Measurements from ENCODE around the gene CARMIL1. TPM values are rescaled to one million over a fixed set of nuclear protein-coding genes. Genes with fewer than 3 reads are reported as not detected.

CARMIL1 gene
- total RNA-seq, 2 experiments from 2014 or later: 3.9 to 4.0 TPM

DNA sequence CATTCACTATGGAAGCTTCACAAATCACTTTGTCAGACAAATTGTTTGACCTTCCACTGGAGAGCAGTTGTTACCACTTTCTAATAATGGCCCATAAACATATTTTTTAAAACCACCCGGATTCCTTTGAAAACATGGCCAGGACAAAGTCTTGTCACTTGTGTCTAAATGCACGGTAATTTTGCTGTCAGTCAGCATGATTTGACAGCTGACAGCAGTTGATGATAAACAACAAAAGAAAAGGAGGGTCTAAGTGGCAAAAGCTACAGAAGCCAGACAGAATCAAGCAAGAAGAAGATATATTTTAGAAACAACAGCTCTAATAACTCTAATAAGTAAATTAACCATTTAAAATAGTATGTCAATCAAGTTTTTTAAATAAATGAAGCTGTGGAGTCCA is 27.7 kb upstream of the CARMIL1 start:
- peaks cover 12% of the 10 kb centered on the region for H3K4me1 Mint-ChIP-seq (ENCODE audit: low read depth)
- intact Hi-C loops (cut with micrococcal nuclease): loop anchor here (1.0 kb wide), 4 partner anchors 14 to 224 kb away; partner anchors contain the start of gene CARMIL1
- no peaks in the 10 kb centered on the region for H3K36me3 Mint-ChIP-seq (ENCODE audit: low read depth)
- H3K4me3 Mint-ChIP-seq: no peak overlapping the region
- DNase-seq: no peak
- peak overlapping the region; percentile 62 for H3K27ac Mint-ChIP-seq
- no peaks in the 10 kb centered on the region for H3K27me3 Mint-ChIP-seq (ENCODE audit: low read depth)
- H3K9me3 Mint-ChIP-seq: no peaks in the 10 kb centered on the region
- CTCF ChIA-PET: interaction anchor here (0.6 to 4.8 kb wide), 7 partner anchors 15 to 323 kb away, joined by 3 to 28 read pairs (median 4); no protein-coding TSS in a partner anchor

DNA sequence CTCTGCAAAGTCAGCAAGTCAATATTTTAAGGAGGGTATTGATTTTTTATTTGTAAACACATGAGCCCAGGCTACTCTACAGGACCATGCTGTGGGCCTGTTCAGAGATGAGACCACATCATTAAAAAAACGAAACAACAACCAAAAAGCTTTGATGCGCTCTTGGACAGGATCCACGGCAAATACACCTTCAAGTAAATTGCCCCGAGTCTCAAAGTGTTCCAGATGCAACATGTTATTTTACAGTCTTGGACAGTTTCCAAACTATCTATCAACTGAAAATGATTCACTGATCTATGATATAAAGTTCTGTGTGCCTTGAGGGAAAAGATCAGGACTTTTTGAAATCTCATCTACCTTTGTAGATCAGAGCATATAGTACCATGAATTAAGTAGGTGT is 25.8 kb upstream of the CARMIL1 start:
- H3K9me3 Mint-ChIP-seq: no peaks in the 10 kb centered on the region
- H3K4me3 Mint-ChIP-seq: no peak overlapping the region
- no peaks in the 10 kb centered on the region for H3K27me3 Mint-ChIP-seq (ENCODE audit: low read depth)
- peaks cover 12% of the 10 kb centered on the region for H3K4me1 Mint-ChIP-seq (ENCODE audit: low read depth)
- intact Hi-C loops (cut with micrococcal nuclease): no loop called here
- H3K36me3 Mint-ChIP-seq (ENCODE audit: low read depth): no peaks in the 10 kb centered on the region
- CTCF ChIA-PET: interaction anchor here (4.8 kb wide), 1 partner anchor 13 kb away, joined by 28 read pairs; no protein-coding TSS in a partner anchor
- no peak overlapping the region for H3K27ac Mint-ChIP-seq
- no peak for DNase-seq

DNA sequence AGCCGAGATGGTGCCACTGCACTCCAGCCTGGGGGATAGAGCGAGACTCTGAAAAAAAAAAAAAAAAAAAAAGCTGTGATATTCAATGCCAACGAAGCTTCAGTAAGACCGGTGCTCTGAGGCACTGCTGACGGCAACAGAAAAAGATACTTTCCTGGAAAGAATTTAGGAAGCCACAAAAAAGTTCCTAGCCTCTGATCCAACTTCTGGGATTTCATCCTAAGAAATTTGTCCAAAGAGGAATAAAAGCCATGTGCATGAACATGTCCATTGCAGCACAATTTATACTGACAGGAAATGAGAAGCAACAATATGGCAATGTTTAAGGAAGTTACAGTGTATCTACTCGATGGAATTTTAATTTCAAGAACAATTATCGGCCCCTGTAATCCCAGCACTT is 24.5 kb upstream of the CARMIL1 start:
- DNase-seq: no peak
- Mint-ChIP-seq H3K36me3 (ENCODE audit: low read depth) (no peaks in the 10 kb centered on the region), H3K27me3 (ENCODE audit: low read depth) (no peaks in the 10 kb centered on the region), H3K27ac (no peak overlapping the region), H3K4me1 (ENCODE audit: low read depth) (peaks cover 12% of the 10 kb centered on the region), H3K4me3 (no peak overlapping the region), H3K9me3 (no peaks in the 10 kb centered on the region)
- CTCF ChIA-PET: interaction anchor here (0.6 to 4.8 kb wide), 3 partner anchors 11 to 461 kb away, joined by 3 to 28 read pairs (median 16); no protein-coding TSS in a partner anchor
- intact Hi-C loops (cut with micrococcal nuclease): no loop called here

DNA sequence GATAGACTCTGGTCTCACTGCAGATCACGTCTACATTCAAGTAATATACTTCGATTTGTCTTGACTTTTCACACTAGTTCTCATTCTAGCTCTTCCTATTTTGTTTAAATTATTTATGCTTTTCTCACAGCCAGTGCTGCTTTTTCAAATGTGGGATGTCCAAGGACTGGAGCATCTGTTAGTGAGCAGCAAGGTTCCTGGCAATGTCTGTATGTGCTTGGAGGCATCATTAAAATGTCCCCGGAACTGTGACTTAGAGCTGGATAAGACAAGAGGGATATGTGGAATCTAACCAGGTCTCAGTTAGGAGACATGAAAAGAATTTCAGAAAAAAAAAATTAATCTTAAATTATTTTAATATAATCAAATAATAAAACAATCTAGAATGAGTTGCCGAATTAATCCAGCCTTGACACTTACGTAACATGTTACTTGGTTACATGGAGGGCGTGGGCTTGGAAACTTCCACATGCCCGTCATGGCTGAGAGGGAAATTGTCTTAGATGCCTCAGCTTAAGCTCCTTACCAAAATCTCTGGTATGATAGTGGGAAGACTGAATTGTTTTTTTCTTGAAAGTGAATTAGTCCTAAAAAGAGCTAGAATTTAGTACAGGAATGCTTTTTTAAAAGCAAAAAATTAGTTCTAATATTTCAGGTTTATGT is 21.4 kb upstream of the CARMIL1 start:
- Mint-ChIP-seq H3K4me1 (ENCODE audit: low read depth) (no peaks in the 10 kb centered on the region), H3K27me3 (ENCODE audit: low read depth) (no peaks in the 10 kb centered on the region), H3K4me3 (no peak overlapping the region), H3K27ac (no peak overlapping the region), H3K36me3 (ENCODE audit: low read depth) (no peaks in the 10 kb centered on the region), H3K9me3 (no peaks in the 10 kb centered on the region)
- intact Hi-C loops (cut with micrococcal nuclease): no loop called here
- no peak for DNase-seq
- CTCF ChIA-PET: interaction anchor here (3.5 kb wide), 1 partner anchor 8 kb away, joined by 16 read pairs; no protein-coding TSS in a partner anchor

DNA sequence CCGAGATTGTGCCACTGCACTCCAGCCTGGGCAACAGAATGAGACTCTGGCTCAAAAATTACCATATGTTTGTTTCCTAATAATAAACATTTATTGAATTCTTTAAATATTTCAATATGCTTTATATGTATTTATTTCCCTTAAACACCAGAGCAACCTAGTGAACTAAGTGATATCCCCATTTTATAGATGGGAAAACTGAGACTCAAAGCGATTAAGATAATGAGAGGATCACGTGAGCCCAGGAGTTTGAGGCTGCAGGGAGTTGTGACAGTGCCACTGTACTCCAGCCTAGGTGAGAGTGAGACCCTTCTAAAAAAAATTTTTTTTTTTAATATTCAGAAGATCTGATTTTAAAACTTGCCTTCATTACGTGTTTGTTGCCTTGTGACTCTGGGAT is 19.4 kb upstream of the CARMIL1 start:
- H3K27me3 Mint-ChIP-seq (ENCODE audit: low read depth): no peaks in the 10 kb centered on the region
- intact Hi-C loops (cut with micrococcal nuclease): no loop called here
- H3K9me3 Mint-ChIP-seq: no peaks in the 10 kb centered on the region
- no peaks in the 10 kb centered on the region for H3K36me3 Mint-ChIP-seq (ENCODE audit: low read depth)
- CTCF ChIA-PET: interaction anchor here (0.6 kb wide), 1 partner anchor 143 kb away, joined by 4 read pairs; no protein-coding TSS in a partner anchor
- no peak for DNase-seq
- no peak overlapping the region for H3K27ac Mint-ChIP-seq
- no peaks in the 10 kb centered on the region for H3K4me1 Mint-ChIP-seq (ENCODE audit: low read depth)
- no peak overlapping the region for H3K4me3 Mint-ChIP-seq

DNA sequence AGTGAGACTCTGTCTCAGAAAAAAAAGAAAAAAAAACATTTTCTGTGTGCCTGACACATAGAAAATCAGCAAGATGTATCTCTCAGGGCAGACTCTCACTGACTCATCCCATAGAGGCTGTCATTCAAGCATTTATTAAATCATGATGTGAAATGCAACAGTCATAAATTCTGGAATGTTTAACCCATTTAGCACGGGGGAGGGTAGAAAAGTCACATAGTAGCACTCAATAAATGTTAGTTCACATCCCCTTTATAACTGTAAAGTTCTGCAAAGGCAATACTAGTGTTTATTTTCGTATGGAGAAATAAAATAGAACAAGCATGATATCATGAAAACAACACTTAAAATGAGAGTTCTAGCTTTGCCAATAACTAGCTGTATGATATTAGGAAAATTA is 15.5 kb upstream of the CARMIL1 start:
- no peaks in the 10 kb centered on the region for H3K36me3 Mint-ChIP-seq (ENCODE audit: low read depth)
- no peaks in the 10 kb centered on the region for H3K27me3 Mint-ChIP-seq (ENCODE audit: low read depth)
- no peak for DNase-seq
- peaks cover 2% of the 10 kb centered on the region for H3K4me1 Mint-ChIP-seq (ENCODE audit: low read depth)
- CTCF ChIA-PET: interaction anchor here (0.7 to 2.4 kb wide), 4 partner anchors 43 to 340 kb away, joined by 3 to 12 read pairs (median 5); no protein-coding TSS in a partner anchor
- no peak overlapping the region for H3K4me3 Mint-ChIP-seq
- intact Hi-C loops (cut with micrococcal nuclease): no loop called here
- no peaks in the 10 kb centered on the region for H3K9me3 Mint-ChIP-seq
- no peak overlapping the region for H3K27ac Mint-ChIP-seq

DNA sequence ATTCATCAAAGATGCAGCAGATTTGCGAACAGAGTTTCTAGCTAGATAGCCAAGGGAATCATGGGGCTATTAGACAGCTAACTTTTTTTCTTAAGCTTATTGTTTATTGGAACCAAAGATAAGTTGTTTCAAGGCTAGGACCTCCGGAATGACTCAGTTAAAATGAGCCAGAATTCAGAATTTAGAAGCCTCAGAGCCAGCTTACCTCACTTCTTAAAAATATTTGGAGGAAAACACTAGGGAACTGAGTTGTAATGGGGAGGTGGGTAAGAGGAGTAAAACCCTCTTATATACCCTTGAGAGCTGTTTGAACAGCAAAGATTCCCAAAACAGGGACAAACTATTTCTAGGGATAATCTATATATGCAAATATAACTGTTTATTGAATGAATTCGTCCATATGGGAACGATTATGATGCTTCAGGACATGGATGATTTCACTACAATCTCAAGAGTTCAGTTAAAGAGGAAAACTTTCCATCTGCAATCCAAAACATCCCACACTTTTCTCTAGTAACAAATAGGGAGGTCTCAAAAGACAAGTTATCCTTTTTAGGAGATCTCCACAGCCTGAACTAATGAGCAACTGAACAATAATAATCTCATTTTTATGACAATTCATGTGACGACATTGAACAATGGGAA is 12.6 kb upstream of the CARMIL1 start:
- Mint-ChIP-seq H3K27me3 (ENCODE audit: low read depth) (no peaks in the 10 kb centered on the region), H3K4me3 (no peak overlapping the region), H3K27ac (no peak overlapping the region), H3K36me3 (ENCODE audit: low read depth) (no peaks in the 10 kb centered on the region), H3K4me1 (ENCODE audit: low read depth) (peaks cover 2% of the 10 kb centered on the region), H3K9me3 (no peaks in the 10 kb centered on the region)
- no peak for DNase-seq
- CTCF ChIA-PET: interaction anchor here (0.6 to 2.5 kb wide), 33 partner anchors 7 to 736 kb away, joined by 3 to 107 read pairs (median 6); partner anchors contain the start of gene CARMIL1
- intact Hi-C loops (cut with micrococcal nuclease): no loop called here

DNA sequence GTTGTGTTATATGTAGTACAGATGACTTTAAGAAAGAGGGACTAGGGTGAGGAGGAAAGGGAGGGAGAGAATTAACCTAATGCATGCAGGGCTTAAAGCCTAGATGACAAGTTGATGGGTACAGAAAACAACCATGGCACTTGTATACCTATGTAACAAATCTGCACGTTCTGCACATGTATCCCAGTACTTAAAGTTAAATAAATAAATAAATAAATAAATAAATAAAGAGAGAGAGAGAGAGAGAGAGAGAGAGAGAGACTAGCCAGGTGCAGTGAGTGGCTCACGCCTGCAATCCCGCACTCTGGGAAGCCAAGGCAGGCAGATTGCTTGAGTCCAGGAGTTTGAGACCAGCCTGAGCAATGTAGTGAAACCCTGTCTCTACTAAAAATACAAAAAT is 11.5 kb upstream of the CARMIL1 start:
- Mint-ChIP-seq H3K4me3 (no peak overlapping the region), H3K27ac (no peak overlapping the region), H3K4me1 (ENCODE audit: low read depth) (peaks cover 2% of the 10 kb centered on the region), H3K27me3 (ENCODE audit: low read depth) (no peaks in the 10 kb centered on the region), H3K36me3 (ENCODE audit: low read depth) (no peaks in the 10 kb centered on the region), H3K9me3 (no peaks in the 10 kb centered on the region)
- intact Hi-C loops (cut with micrococcal nuclease): no loop called here
- DNase-seq: no peak
- CTCF ChIA-PET: no interaction called here

DNA sequence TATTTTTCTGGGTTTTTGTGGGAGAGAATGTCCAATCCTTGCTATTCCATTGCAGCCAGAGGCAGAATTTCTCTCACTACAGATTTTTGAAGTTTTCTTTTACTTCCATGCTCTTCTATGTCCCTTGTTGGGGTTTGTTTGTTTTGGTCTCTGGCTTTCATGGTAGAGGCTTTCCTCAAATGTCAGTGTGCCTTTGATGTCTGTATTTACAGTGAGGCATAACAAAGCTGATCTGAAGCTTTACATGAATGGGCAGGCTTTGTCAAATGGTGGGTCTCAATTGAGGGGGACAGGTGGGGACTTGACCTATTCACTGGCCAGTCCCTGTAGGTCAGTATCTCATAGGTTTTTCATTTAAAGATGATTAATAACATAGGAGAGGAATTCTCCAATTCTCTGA is 8.6 kb upstream of the CARMIL1 start:
- no peaks in the 10 kb centered on the region for H3K9me3 Mint-ChIP-seq
- H3K27me3 Mint-ChIP-seq (ENCODE audit: low read depth): no peaks in the 10 kb centered on the region
- no peaks in the 10 kb centered on the region for H3K36me3 Mint-ChIP-seq (ENCODE audit: low read depth)
- no peak overlapping the region for H3K4me3 Mint-ChIP-seq
- no peak for DNase-seq
- peaks cover under 1% of the 10 kb centered on the region for H3K4me1 Mint-ChIP-seq (ENCODE audit: low read depth)
- no peak overlapping the region for H3K27ac Mint-ChIP-seq
- intact Hi-C loops (cut with micrococcal nuclease): loop anchor here (10.0 kb wide), 2 partner anchors 674 to 724 kb away; no protein-coding TSS in a partner anchor
- CTCF ChIA-PET: interaction anchor here (0.6 to 3.0 kb wide), 7 partner anchors 8 to 724 kb away, joined by 3 to 20 read pairs (median 3); partner anchors contain the start of gene CARMIL1

DNA sequence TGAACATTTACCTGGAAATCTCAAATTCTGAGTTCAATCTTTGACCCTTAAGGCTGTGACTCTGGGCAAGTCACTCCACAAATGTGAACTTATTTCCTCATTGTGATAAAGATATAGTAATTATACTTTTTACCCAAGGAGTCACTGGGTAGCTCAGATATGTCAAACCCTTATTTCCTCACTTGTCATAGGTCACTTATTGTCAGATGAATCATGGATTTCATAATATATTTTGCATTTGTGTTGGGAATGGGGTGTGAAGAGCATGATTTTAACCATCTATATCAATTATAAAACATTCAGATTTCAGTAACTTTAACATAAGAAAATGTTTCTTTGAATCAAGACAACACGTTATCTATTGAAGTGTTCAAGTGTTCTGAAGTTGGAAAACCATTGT is 3.7 kb upstream of the CARMIL1 start:
- intact Hi-C loops (cut with micrococcal nuclease): loop anchor here (5.0 to 10.0 kb wide), 3 partner anchors 669 to 742 kb away; a partner anchor contains a TSS
- Mint-ChIP-seq H3K27ac (no peak overlapping the region), H3K4me3 (no peak overlapping the region), H3K9me3 (no peaks in the 10 kb centered on the region), H3K36me3 (ENCODE audit: low read depth) (no peaks in the 10 kb centered on the region), H3K27me3 (ENCODE audit: low read depth) (no peaks in the 10 kb centered on the region), H3K4me1 (ENCODE audit: low read depth) (peaks cover 23% of the 10 kb centered on the region)
- no peak for DNase-seq
- CTCF ChIA-PET: no interaction called here

DNA sequence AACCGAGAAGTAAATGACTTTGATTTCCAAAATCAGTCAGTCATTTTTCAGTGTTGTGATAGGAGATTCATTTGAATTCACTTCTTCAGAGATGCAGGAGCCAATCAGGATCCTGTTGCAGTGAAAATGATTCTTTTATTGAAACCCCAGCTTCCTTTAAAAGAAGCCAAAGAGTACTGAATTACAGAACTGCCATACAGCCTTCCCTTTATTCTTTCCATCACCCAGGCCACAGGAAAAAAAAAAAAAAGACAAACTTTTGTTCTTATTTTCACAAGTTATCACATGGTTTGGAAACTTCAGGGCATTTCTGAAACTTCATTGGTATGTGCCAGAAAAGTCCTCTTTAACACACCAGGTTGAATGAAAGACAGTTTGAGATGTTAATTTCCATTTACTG is 1.8 kb upstream of the CARMIL1 start:
- no peak overlapping the region for H3K27ac Mint-ChIP-seq
- H3K4me3 Mint-ChIP-seq: no peak overlapping the region
- peaks cover 29% of the 10 kb centered on the region for H3K4me1 Mint-ChIP-seq (ENCODE audit: low read depth)
- intact Hi-C loops (cut with micrococcal nuclease): loop anchor here (5.0 to 10.0 kb wide), 3 partner anchors 667 to 740 kb away; a partner anchor contains a TSS
- no peaks in the 10 kb centered on the region for H3K27me3 Mint-ChIP-seq (ENCODE audit: low read depth)
- CTCF ChIA-PET: interaction anchor here (0.6 to 4.6 kb wide), 5 partner anchors 10 to 213 kb away, joined by 3 to 93 read pairs (median 8); no protein-coding TSS in a partner anchor
- no peak for DNase-seq
- no peaks in the 10 kb centered on the region for H3K36me3 Mint-ChIP-seq (ENCODE audit: low read depth)
- H3K9me3 Mint-ChIP-seq: no peaks in the 10 kb centered on the region

DNA sequence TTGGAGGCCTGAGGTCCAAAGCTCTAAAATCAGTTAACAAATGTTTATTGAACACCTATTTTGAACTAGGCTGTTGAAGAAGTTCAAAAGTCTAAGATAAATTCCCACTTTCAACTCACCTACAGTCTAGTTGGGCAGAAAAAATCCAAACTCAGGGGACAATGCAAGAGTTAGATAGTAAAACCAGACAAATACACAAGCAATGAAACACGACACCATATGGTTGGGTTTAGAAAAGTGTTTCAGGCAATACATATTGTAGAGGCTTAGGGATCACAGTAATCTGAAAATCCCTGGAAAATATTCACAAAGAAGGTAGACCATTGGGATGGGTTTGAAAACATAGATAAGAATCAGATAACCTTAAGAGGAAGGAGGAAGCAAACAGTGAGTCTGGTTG is 1.3 kb upstream of the CARMIL1 start:
- Mint-ChIP-seq H3K9me3 (no peaks in the 10 kb centered on the region), H3K36me3 (ENCODE audit: low read depth) (no peaks in the 10 kb centered on the region), H3K27ac (no peak overlapping the region), H3K27me3 (ENCODE audit: low read depth) (no peaks in the 10 kb centered on the region), H3K4me1 (ENCODE audit: low read depth) (peaks cover 29% of the 10 kb centered on the region), H3K4me3 (peak overlapping the region; percentile 52)
- no peak for DNase-seq
- CTCF ChIA-PET: interaction anchor here (0.7 to 4.6 kb wide), 15 partner anchors 9 to 235 kb away, joined by 3 to 93 read pairs (median 5); no protein-coding TSS in a partner anchor
- intact Hi-C loops (cut with micrococcal nuclease): loop anchor here (1.0 to 10.0 kb wide), 4 partner anchors 92 to 739 kb away; a partner anchor contains a TSS
